Endometrial microvascular endothelial cells (primary cell): ENCODE data around the gene ZNFX1. TPM values are rescaled to one million over a fixed set of nuclear protein-coding genes. Genes with fewer than 3 reads are reported as not detected.
"Not testable (repeated sequence)": the region's sequence is repeated elsewhere in the genome, so short reads cannot be mapped to it uniquely, and the experiment has no call there.

ENCODE experiments used
- in situ Hi-C: cut with HindIII; loops from 2 replicates; pipeline ENCODE4 v1.10.0; 2017; ENCODE audit warnings: low sequenced_read_pairs, low pct_unique_long_range_greater_than_20kb; ENCODE audit errors: inconsistent ontology term
- total RNA-seq: library from RNA; depleted of rRNA; stranded (reverse); fragments of >200 nt; gene quantifications from one replicate; pipeline ENCODE4 v1.2.3, GENCODE V29; 2015; ENCODE audit errors: inconsistent ontology term

Gene ZNFX1
- total RNA-seq, 1 donor from 2014 or later = 31.6 TPM

- in situ Hi-C loops = no loop called here
These were observed 52.0 kb downstream of the ZNFX1 start for GRCh38 chr20:49225896-49226295.

DNA sequence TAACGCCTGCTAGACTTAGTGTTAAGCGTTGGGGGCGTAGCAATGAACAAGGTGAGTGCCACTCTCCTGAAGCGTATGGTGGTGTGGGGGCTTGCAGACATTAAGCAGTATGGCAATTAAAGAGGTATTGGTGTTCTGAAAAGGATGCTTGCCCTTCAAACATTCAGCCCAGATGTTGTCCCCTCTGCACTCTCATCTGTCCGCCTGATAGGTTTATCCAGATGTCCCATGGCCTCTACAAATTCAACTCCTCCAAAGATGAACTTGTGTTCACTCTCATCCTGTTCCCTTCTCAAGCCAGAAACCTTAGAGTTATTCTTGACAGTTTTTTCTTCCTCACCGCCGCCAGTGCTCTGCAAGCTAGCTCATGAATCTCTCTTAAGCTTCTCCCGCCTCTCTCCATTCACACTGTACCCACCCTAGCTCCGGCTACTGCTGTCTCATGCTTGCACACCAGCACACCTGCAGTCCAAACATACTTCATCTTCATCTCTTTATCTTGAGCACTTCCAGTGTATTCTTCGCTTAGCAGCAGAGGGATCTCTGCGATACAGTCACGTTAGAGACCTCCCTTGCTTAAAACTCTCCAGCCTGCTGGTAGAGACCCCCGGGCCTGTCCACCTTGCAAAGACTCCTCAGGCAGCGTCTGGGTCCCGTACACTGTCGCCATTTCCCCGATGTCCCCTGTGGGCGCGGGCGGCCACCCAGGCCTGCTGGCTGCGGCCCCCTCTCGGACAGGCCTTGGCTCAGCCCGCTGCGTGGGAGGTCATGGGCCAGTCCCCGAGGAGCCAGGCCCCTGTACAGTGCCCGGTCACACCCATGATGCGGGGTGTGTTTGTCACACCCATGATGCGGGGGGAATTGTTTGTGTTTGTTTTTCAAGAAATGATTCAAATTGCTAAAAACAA, 57.7 kb downstream of the ZNFX1 start:
- in situ Hi-C loops = no loop called here

- in situ Hi-C loops = no loop called here
These were observed 58.5 kb downstream of the ZNFX1 start, which contains the start of gene DDX27 for GRCh38 chr20:49219091-49219923. Gene DDX27 (plus strand): TSS chr20:49219416. CDS start chr20:49219449, 33 bp downstream.

- in situ Hi-C loops = not testable (repeated sequence)
These were observed 59.1 kb downstream of the ZNFX1 start for GRCh38 chr20:49218739-49219090.

GRCh38 chr20:49216991-49217578, 60.8 kb downstream of the ZNFX1 start:
- in situ Hi-C loops = no loop called here

DNA sequence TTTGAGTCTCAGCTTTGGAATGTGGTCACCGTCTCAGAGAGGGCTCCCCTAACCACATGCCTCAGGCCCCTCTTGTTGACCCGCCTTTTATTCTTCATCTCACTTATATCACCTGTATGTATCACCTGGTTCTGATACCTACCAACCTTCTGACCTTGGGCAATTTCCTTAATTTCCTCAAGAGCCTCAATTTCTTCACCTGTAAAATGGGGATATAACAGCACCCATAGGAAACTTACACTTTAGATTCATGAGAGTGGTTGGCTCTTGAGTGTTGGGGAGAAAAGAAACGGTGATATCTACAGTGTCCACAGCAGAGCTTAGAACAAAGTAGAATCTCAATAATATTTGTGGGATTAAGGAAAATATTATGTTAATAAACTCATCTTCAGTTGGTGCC, 62.6 kb downstream of the ZNFX1 start:
- in situ Hi-C loops = no loop called here

- in situ Hi-C loops = no loop called here
These were observed 63.3 kb downstream of the ZNFX1 start for GRCh38 chr20:49214571-49214970.

- in situ Hi-C loops = no loop called here
These were observed 67.1 kb downstream of the ZNFX1 start for GRCh38 chr20:49210757-49211110.

- in situ Hi-C loops = no loop called here
These were observed 67.6 kb downstream of the ZNFX1 start for GRCh38 chr20:49210101-49210756.

- in situ Hi-C loops = loop anchor here (10.0 kb wide), 1 partner anchor 72 kb away; no protein-coding TSS in a partner anchor
These were observed 70.8 kb downstream of the ZNFX1 start for GRCh38 chr20:49207076-49207475.

DNA sequence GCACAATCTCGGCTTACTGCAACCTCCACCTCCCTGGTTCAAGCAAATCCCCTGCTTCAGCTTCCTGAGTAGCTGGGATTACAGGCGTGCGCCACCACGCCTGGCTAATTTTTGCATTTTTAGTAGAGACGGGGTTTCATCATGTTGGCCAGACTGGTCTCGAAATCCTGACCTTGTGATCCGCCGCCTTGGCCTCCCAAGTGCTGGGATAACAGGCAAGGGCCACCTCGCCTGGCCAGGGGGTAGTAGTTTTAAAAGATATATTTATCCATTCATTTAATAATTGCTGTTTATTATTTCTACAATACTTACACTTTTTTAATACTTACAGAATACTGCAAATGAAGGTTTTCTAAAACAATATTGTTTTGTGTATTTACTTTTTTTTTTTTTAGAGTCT, 74.1 kb downstream of the ZNFX1 start:
- in situ Hi-C loops = loop anchor here (10.0 kb wide), 1 partner anchor 69 kb away; no protein-coding TSS in a partner anchor

DNA sequence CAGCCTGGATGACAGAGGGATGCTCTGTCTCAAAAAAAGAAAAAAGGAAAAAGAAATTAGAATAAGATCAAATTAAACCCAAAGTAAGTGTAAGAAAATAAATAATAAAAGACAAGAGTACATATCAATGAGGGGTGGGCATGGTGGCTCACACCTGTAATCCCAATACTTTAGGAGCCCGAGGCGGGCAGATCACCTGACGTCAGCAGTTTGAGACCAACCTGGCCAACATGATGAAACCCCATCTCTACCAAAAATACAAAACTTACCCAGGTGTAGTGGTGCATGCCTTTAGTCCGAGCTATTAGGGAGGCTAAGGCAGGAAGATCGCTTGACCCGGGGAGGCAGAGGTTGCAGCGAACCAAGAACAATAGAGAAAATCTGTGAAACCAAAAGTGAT, 74.8 kb downstream of the ZNFX1 start:
- in situ Hi-C loops = loop anchor here (10.0 kb wide), 1 partner anchor 68 kb away; no protein-coding TSS in a partner anchor

DNA sequence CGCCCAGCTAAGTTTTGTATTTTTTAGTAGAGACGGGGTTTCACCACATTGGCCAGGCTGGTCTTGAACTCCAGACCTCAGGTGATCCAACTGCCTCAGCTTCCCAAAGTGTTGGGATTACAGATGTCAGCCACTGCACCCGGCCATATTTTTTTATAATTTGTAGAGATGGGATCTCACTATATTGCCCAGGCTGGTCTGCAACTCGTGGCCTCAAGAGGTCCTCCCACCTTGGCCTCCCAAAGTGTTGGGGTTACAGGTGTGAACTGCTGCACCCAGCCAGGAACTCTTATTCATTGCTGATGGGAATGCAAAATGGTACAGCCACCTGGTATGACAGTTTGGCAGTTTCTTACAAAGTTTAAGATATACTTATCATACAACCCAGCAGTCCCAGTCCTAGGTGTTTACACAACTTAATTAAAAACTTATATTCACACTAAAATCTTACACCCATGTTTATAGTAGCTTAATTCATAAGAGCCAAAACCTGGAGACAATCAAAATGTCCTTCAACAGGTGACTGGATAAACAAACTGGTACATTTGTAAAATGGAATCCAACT, 78.0 kb downstream of the ZNFX1 start:
- in situ Hi-C loops = loop anchor here (10.0 kb wide), 1 partner anchor 65 kb away; no protein-coding TSS in a partner anchor

DNA sequence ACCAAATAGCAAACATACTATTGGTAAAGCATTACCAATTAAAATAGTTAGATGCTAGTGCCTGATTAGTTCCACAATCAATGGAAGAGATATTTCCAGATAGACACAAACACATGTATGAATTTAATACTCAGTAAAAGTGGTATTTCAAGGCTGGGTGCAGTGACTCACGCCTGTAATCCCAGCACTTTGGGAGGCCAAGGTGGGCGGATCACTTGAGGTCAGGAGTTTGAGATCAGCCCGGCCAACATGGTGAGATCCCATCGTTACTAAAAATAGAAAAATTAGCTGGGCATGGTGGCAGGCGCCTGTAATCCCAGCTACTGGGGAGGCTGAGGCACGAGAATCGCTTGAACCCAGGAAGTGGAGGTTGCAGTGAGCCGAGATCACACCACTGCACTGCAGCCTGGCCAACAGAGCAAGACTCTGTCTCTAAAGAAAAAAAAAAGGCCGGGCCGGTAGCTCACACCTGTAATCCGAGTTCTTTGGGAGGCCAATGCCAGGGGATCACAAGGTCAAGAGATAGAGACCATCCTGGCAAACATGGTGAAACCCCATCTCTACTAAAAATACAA, 84.8 kb downstream of the ZNFX1 start:
- in situ Hi-C loops = not testable (repeated sequence)

Other genes with a start within 250 kb of the ZNFX1 start
- 189 TPM for gene CSE1L, start 231.7 kb downstream of the ZNFX1 start, total RNA-seq
- 84.0 TPM for gene STAU1, start 89.7 kb downstream of the ZNFX1 start, total RNA-seq
- gene DDX27, start 58.6 kb downstream of the ZNFX1 start, total RNA-seq = 24.5 TPM
- gene KCNB1, start 204.6 kb upstream of the ZNFX1 start, total RNA-seq = not detected